H1 (cell line): Measurements from ENCODE around the gene NINJ2.

Experiments used
- YY1 ChIP-seq: IDR thresholded peaks from 2 replicates; pipeline ENCODE4 v1.6.1; 2011; ENCODE audit warnings: low read depth, mild to moderate bottlenecking, low read length
- TF ChIP-seq, protein P1 (sequence below), 3 experiments: IDR thresholded peaks; 1 replicate in 2 of 3; 2 replicates in 1 of 3; pipeline versions ENCODE4 v1.5.1 to v1.6.1; 2011; ENCODE audit warnings: low read length in 3 of 3, mild to moderate bottlenecking in 3 of 3, inconsistent platforms in 2 of 3, low read depth in 1 of 3, moderate library complexity in 1 of 3; ENCODE audit not compliant: insufficient read depth in 1 of 3; ENCODE audit errors: control extremely low read depth in 1 of 3
- TF ChIP-seq, protein P2 (sequence below): IDR thresholded peaks from 2 replicates; pipeline ENCODE4 v1.6.1; 2012; ENCODE audit warnings: inconsistent platforms

DNA sequence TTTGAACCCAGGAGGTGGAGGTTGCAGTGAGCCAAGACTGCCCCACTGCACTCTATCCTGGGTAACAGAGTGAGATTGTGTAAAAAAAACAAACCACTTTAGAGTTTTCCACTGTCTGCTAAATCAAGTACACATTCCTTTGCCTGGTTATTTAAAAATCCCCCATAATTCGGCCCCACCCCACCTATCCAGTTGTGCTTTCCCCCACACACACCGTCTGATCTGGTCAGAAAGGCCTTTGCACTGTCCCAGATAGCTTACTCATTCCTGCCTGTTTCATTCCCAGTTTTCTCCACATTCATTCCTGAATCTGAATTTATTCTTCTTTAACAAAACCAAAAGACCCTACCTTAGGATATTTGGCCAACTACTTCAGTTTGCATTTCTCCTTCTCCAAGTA, 29.5 kb downstream of the NINJ2 start:
- TF ChIP-seq, protein P1, sequence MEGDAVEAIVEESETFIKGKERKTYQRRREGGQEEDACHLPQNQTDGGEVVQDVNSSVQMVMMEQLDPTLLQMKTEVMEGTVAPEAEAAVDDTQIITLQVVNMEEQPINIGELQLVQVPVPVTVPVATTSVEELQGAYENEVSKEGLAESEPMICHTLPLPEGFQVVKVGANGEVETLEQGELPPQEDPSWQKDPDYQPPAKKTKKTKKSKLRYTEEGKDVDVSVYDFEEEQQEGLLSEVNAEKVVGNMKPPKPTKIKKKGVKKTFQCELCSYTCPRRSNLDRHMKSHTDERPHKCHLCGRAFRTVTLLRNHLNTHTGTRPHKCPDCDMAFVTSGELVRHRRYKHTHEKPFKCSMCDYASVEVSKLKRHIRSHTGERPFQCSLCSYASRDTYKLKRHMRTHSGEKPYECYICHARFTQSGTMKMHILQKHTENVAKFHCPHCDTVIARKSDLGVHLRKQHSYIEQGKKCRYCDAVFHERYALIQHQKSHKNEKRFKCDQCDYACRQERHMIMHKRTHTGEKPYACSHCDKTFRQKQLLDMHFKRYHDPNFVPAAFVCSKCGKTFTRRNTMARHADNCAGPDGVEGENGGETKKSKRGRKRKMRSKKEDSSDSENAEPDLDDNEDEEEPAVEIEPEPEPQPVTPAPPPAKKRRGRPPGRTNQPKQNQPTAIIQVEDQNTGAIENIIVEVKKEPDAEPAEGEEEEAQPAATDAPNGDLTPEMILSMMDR (IDR thresholded peaks at IDR 0.05; ENCODE audit: control extremely low read depth in 1 of 3, insufficient read depth in 1 of 3, low read depth in 1 of 3, low read length in 3 of 3) = no peak
- TF ChIP-seq, protein P2, sequence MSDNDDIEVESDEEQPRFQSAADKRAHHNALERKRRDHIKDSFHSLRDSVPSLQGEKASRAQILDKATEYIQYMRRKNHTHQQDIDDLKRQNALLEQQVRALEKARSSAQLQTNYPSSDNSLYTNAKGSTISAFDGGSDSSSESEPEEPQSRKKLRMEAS = no peak
- TF ChIP-seq YY1 = no peak
